H1 (cell line): ENCODE data around the gene RNF130. TPM values are rescaled to one million over a fixed set of nuclear protein-coding genes. Genes with fewer than 3 reads are reported as not detected.

Source experiments
- CTCF ChIA-PET: fragments of 300-600 bp; sonication (Branson Sonifier 250); formaldehyde crosslinking; loops from one replicate; lab custom pipeline; 2021; ENCODE audit not compliant: partially characterized antibody; lab: Charles Lee
- POLR2A ChIA-PET: fragments of 300-600 bp; sonication (Branson Sonifier 250); formaldehyde crosslinking; loops from one replicate; lab custom pipeline; 2021; ENCODE audit warnings: inconsistent platforms; ENCODE audit not compliant: partially characterized antibody; lab: Charles Lee
- DNase-seq, 2 experiments: peaks; one replicate each; pipeline versions ENCODE4 v3.0.0 to v3.0.0-alpha.2; 2010 to 2022; ENCODE audit warnings: low spot score in 2 of 2, low read depth in 1 of 2, mixed read lengths in 1 of 2
- FAIRE-seq: peaks from 2 replicates; lab custom pipeline; 2011; peaks lifted over from hg19 to GRCh38; lab: Jason Lieb, UNC
- H2AFZ ChIP-seq: 2 replicates; pipeline ENCODE4 v1.8.1; 2012; ENCODE audit warnings: low read length, inconsistent platforms
- H2AK5ac ChIP-seq: 2 replicates; pipeline ENCODE4 v1.6.1; 2013; ENCODE audit warnings: low read depth, low read length
- H2BK120ac ChIP-seq: replicated peaks from 2 replicates; pipeline ENCODE3; 2013; ENCODE audit warnings: low read depth, low read length, inconsistent platforms
- H2BK12ac ChIP-seq: 2 replicates; pipeline ENCODE4 v1.6.1; 2013; ENCODE audit warnings: low read depth, low read length
- H2BK15ac ChIP-seq: 2 replicates; pipeline ENCODE4 v1.6.1; 2013; ENCODE audit warnings: low read length
- H2BK20ac ChIP-seq: 2 replicates; pipeline ENCODE4 v1.6.1; 2013; ENCODE audit warnings: low read length
- H2BK5ac ChIP-seq: 2 replicates; pipeline ENCODE4 v1.6.1; 2013; ENCODE audit warnings: low read depth, low read length
- H3K14ac ChIP-seq: 2 replicates; pipeline ENCODE4 v1.6.1; 2013; ENCODE audit warnings: inconsistent platforms; ENCODE audit not compliant: insufficient read length
- H3K18ac ChIP-seq: 2 replicates; pipeline ENCODE4 v1.6.1; 2013; ENCODE audit warnings: low read length; ENCODE audit errors: extremely low read depth
- H3K23ac ChIP-seq: 2 replicates; pipeline ENCODE4 v1.6.1; 2013; ENCODE audit warnings: inconsistent platforms; ENCODE audit not compliant: insufficient read length
- H3K23me2 ChIP-seq: 2 replicates; pipeline ENCODE4 v1.6.1; 2013; ENCODE audit warnings: low read depth, low read length
- H3K27ac ChIP-seq: 2 replicates; pipeline ENCODE4 v1.6.1; 2011; ENCODE audit warnings: low read depth, low read length, inconsistent platforms
- H3K27me3 ChIP-seq, 4 experiments: replicated peaks in 1 of 4; 1 replicate in 1 of 4; 2 replicates in 3 of 4; pipeline versions ENCODE4 v1.6.1 to v1.8.1; 2011 to 2013; ENCODE audit warnings: low read length in 3 of 4, mild to moderate bottlenecking in 3 of 4, inconsistent platforms in 2 of 4, mixed read lengths in 2 of 4, moderate library complexity in 1 of 4; ENCODE audit not compliant: control insufficient read depth in 3 of 4, insufficient read depth in 3 of 4; ENCODE audit errors: extremely low read depth in 1 of 4
- H3K36me3 ChIP-seq, 4 experiments: 2 replicates each; pipeline versions ENCODE4 v1.6.1 to v1.8.1; 2011 to 2013; ENCODE audit warnings: mild to moderate bottlenecking in 4 of 4, low read length in 3 of 4, moderate library complexity in 2 of 4, control low read depth in 1 of 4, inconsistent platforms in 1 of 4; ENCODE audit not compliant: insufficient read depth in 4 of 4, control insufficient read depth in 2 of 4
- H3K4ac ChIP-seq: replicated peaks from 2 replicates; pipeline ENCODE3; 2013; ENCODE audit warnings: low read length, low read depth, mixed read lengths, inconsistent platforms; ENCODE audit not compliant: insufficient read length
- H3K4me1 ChIP-seq, 4 experiments: replicated peaks in 1 of 4; 1 replicate in 1 of 4; 2 replicates in 3 of 4; pipeline versions ENCODE4 v1.6.1 to v1.8.1; 2011 to 2013; ENCODE audit warnings: low read length in 3 of 4, inconsistent platforms in 2 of 4, mixed read lengths in 1 of 4; ENCODE audit not compliant: insufficient read depth in 4 of 4, control insufficient read depth in 3 of 4
- H3K4me2 ChIP-seq, 2 experiments: 2 replicates each; pipeline versions ENCODE4 v1.6.1 to v1.8.1; 2011 to 2013; ENCODE audit warnings: low read depth in 2 of 2, low read length in 2 of 2, control low read depth in 1 of 2, inconsistent platforms in 1 of 2, mild to moderate bottlenecking in 1 of 2; ENCODE audit not compliant: insufficient read depth in 1 of 2
- H3K4me3 ChIP-seq, 4 experiments: fragments of 200-600, 300-600 bp in 1 of 4; sonication (generic), shearing (Covaris generic), sonication (Bioruptor Twin) in 1 of 4; 2 replicates each; pipeline versions ENCODE4 v1.5.1 to v1.8.1; 2011 to 2016; ENCODE audit warnings: low read length in 4 of 4, low read depth in 3 of 4, control low read depth in 2 of 4, inconsistent platforms in 2 of 4, mild to moderate bottlenecking in 2 of 4, mixed read lengths in 1 of 4, moderate library complexity in 1 of 4; ENCODE audit not compliant: insufficient read depth in 2 of 4; ENCODE audit errors: extremely low read depth in 1 of 4
- H3K56ac ChIP-seq: replicated peaks from 2 replicates; pipeline ENCODE3; 2013; ENCODE audit warnings: low read depth, mild to moderate bottlenecking, mixed read lengths, low read length, inconsistent platforms; ENCODE audit not compliant: insufficient read length
- H3K79me1 ChIP-seq: 2 replicates; pipeline ENCODE4 v1.6.1; 2013; ENCODE audit warnings: low read depth, low read length, control low read depth
- H3K79me2 ChIP-seq, 2 experiments: 2 replicates each; pipeline versions ENCODE4 v1.6.1 to v1.8.1; 2012 to 2013; ENCODE audit warnings: low read length in 2 of 2, mild to moderate bottlenecking in 2 of 2, inconsistent platforms in 1 of 2; ENCODE audit not compliant: insufficient read depth in 2 of 2, control insufficient read depth in 1 of 2
- H3K9ac ChIP-seq, 4 experiments: replicated peaks in 1 of 4; 1 replicate in 1 of 4; 2 replicates in 3 of 4; pipeline versions ENCODE4 v1.6.1 to v1.8.1; 2011 to 2013; ENCODE audit warnings: low read depth in 3 of 4, low read length in 3 of 4, control low read depth in 2 of 4, mild to moderate bottlenecking in 2 of 4, moderate library complexity in 2 of 4, inconsistent platforms in 1 of 4; ENCODE audit errors: extremely low read depth in 1 of 4
- H3K9me3 ChIP-seq, 2 experiments: 2 replicates each; pipeline versions ENCODE4 v1.6.1 to v1.8.1; 2012 to 2013; ENCODE audit warnings: mild to moderate bottlenecking in 2 of 2, moderate library complexity in 2 of 2, control low read depth in 1 of 2, inconsistent platforms in 1 of 2, low read depth in 1 of 2, low read length in 1 of 2, mixed read lengths in 1 of 2; ENCODE audit not compliant: insufficient read depth in 2 of 2
- H4K20me1 ChIP-seq, 2 experiments: replicated peaks in 1 of 2; 2 replicates each; pipeline versions ENCODE3 to v1.8.1; 2011 to 2013; ENCODE audit warnings: inconsistent platforms in 2 of 2, low read length in 2 of 2, mild to moderate bottlenecking in 1 of 2; ENCODE audit not compliant: insufficient read depth in 2 of 2, control insufficient read depth in 1 of 2
- H4K5ac ChIP-seq: 2 replicates; pipeline ENCODE4 v1.6.1; 2013; ENCODE audit warnings: low read length, low read depth, mixed read lengths, inconsistent platforms; ENCODE audit not compliant: insufficient read length
- H4K8ac ChIP-seq: 2 replicates; pipeline ENCODE4 v1.8.0; 2013; ENCODE audit warnings: mild to moderate bottlenecking, moderate library complexity, low read length, inconsistent platforms; ENCODE audit not compliant: insufficient read depth; ENCODE audit errors: extremely low read depth
- H4K91ac ChIP-seq: replicated peaks from 2 replicates; pipeline ENCODE3; 2013; ENCODE audit warnings: low read length, mixed read lengths, inconsistent platforms; ENCODE audit not compliant: insufficient read length
- BACH1 ChIP-seq: IDR thresholded peaks from 2 replicates; pipeline ENCODE4 v1.6.1; 2012; ENCODE audit warnings: low read length, improper control_type of control experiment
- BRCA1 ChIP-seq: IDR thresholded peaks from 2 replicates; pipeline ENCODE4 v1.6.1; 2012; ENCODE audit warnings: low read depth, low read length, improper control_type of control experiment
- HDAC6 ChIP-seq: IDR thresholded peaks from one replicate; pipeline ENCODE4 v1.7.1; 2012; ENCODE audit warnings: low read depth, mild to moderate bottlenecking, inconsistent platforms, low read length, moderate library complexity
- POLR2A ChIP-seq, 2 experiments: IDR thresholded peaks; 1 replicate in 1 of 2; 2 replicates in 1 of 2; pipeline ENCODE4 v1.6.1; 2011; ENCODE audit warnings: low read depth in 2 of 2, low read length in 2 of 2, mild to moderate bottlenecking in 2 of 2; ENCODE audit errors: control extremely low read depth in 1 of 2
- RFX5 ChIP-seq: IDR thresholded peaks from 2 replicates; pipeline ENCODE4 v1.6.1; 2011; ENCODE audit warnings: low read depth, low read length, improper control_type of control experiment, borderline replicate concordance
- RNF2 ChIP-seq: fragments of 200-900, 300-1000 bp; sonication (generic); IDR thresholded peaks from 2 replicates; pipeline ENCODE4 v1.7.1; 2016; ENCODE audit warnings: borderline replicate concordance, low read depth, mild to moderate bottlenecking, antibody characterized with exemption, low read length; ENCODE audit not compliant: poor library complexity, severe bottlenecking; ENCODE audit errors: missing control alignments
- SRF ChIP-seq: IDR thresholded peaks from 2 replicates; pipeline ENCODE4 v1.6.1; 2011; ENCODE audit warnings: mild to moderate bottlenecking, low read depth, low read length, moderate library complexity
- SUZ12 ChIP-seq: fragments of 200-600 bp; sonication (generic); IDR thresholded peaks from 2 replicates; pipeline ENCODE4 v1.6.1; 2012; ENCODE audit warnings: mild to moderate bottlenecking, inconsistent platforms, low read length, moderate library complexity, mixed read lengths
- ZNF274 ChIP-seq: IDR thresholded peaks from 2 replicates; pipeline ENCODE4 v1.7.0; 2012; ENCODE audit warnings: low read length, borderline replicate concordance; ENCODE audit errors: extremely low read depth
- WGBS, 2 experiments: shearing (Covaris generic) in 1 of 2; methylation state at CpG; one replicate each; pipeline versions ENCODE4 v1.1.6 to v1.1.7; 2013 to 2015; ENCODE audit warnings: low lambda C conversion rate in 2 of 2, mixed read lengths in 2 of 2, inconsistent platforms in 1 of 2, low coverage in 1 of 2, missing lambda C conversion rate in 1 of 2; ENCODE audit not compliant: insufficient replicate concordance in 2 of 2, insufficient coverage in 1 of 2, insufficient read length in 1 of 2; ENCODE audit errors: extremely low coverage in 1 of 2, missing lambda C conversion rate in 1 of 2; 5-methylcytosine and 5-hydroxymethylcytosine counted together
- polyA plus RNA-seq, 7 experiments: library from polyadenylated mRNA; depleted of rRNA in 3 of 7; stranded (reverse) in 5 of 7; unstranded in 2 of 7; fragments of >200 nt in 5 of 7; fragments of 200-250 nt in 2 of 7; gene quantifications; 1 replicate in 5 of 7; 2 replicates in 1 of 7; 4 replicates in 1 of 7; pipeline versions ENCODE4 v1.2.1 to v1.2.3, GENCODE V29; 2011 to 2013; ENCODE audit warnings: missing spikeins in 2 of 7, mixed read lengths in 2 of 7
- total RNA-seq: library from RNA; stranded (reverse); fragmentation: NEBNext Ultra II Directional; extraction: Animal tissue kit (Norgen Biotek cat#: 25700); gene quantifications from 2 replicates; pipeline ENCODE4 v1.2.1, GENCODE V29; 2021
- TF ChIP-seq, protein P1 (sequence below): IDR thresholded peaks from 2 replicates; pipeline ENCODE4 v1.6.1; 2012; ENCODE audit warnings: low read length, inconsistent platforms
- TF ChIP-seq, protein P2 (sequence below): IDR thresholded peaks from 2 replicates; pipeline ENCODE4 v1.6.1; 2011; ENCODE audit warnings: low read depth, mild to moderate bottlenecking, low read length; ENCODE audit not compliant: insufficient read depth

RNF130 gene
- total and polyA plus RNA-seq, 2 of the 8 experiments (the other 6 are each of a cell fraction or from before 2014, with no cell fraction given) = 65.1 to 70.0 TPM

DNA sequence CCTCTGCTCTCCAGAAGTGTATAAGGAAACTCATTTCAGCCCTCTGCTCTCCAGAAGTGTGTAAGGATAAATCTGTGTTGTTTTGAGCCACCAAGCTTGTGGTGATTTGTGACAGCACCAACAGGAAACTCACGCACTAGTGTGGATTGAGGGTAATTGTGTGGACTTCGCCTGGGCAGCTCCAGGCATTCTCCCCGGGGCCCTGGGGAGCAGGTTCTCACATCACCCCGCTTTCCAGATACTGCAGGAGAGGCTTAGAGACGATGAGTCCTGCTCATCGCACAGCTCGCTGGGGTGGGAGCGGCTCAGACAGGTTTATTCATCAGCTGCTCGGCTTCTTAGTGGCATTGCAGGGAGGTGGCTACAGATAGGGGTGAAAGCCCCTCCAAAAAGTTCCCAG is 38.4 kb upstream of the RNF130 start:
- no peak overlapping the region for H3K14ac ChIP-seq
- POLR2A ChIA-PET = interaction anchor here (1.3 kb wide), 1 partner anchor 17 kb away, joined by 4 read pairs; no protein-coding TSS in a partner anchor
- H3K4ac ChIP-seq = no peak overlapping the region
- no peak overlapping the region for H3K4me3 ChIP-seq
- no peak overlapping the region for H2AFZ ChIP-seq
- H4K8ac ChIP-seq = no peak overlapping the region
- H2BK15ac ChIP-seq = no peak overlapping the region
- DNase-seq = no peak
- no peaks in the 10 kb centered on the region for H3K27me3 ChIP-seq
- no peaks in the 10 kb centered on the region for H3K23me2 ChIP-seq
- H3K36me3 ChIP-seq = no peaks in the 10 kb centered on the region
- no peak for TF ChIP-seq SUZ12
- TF ChIP-seq BRCA1 = no peak
- TF ChIP-seq, protein P1, sequence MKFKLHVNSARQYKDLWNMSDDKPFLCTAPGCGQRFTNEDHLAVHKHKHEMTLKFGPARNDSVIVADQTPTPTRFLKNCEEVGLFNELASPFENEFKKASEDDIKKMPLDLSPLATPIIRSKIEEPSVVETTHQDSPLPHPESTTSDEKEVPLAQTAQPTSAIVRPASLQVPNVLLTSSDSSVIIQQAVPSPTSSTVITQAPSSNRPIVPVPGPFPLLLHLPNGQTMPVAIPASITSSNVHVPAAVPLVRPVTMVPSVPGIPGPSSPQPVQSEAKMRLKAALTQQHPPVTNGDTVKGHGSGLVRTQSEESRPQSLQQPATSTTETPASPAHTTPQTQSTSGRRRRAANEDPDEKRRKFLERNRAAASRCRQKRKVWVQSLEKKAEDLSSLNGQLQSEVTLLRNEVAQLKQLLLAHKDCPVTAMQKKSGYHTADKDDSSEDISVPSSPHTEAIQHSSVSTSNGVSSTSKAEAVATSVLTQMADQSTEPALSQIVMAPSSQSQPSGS = no peak
- TF ChIP-seq RFX5 = no peak
- TF ChIP-seq RNF2 = no peak
- no peak for TF ChIP-seq ZNF274
- no peak for TF ChIP-seq BACH1
- no peak for TF ChIP-seq SRF
- no peak for TF ChIP-seq POLR2A (IDR thresholded peaks at IDR 0.05; ENCODE audit: control extremely low read depth in 1 of 2, low read depth in 2 of 2, low read length in 2 of 2)
- TF ChIP-seq, protein P2, sequence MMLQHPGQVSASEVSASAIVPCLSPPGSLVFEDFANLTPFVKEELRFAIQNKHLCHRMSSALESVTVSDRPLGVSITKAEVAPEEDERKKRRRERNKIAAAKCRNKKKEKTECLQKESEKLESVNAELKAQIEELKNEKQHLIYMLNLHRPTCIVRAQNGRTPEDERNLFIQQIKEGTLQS = no peak
- TF ChIP-seq HDAC6 = no peak
- TF ChIP-seq, all 59 proteins: peak for 0
- no peak overlapping the region for H3K23ac ChIP-seq
- H3K27ac ChIP-seq = no peak overlapping the region
- no peak overlapping the region for H2BK120ac ChIP-seq
- H3K79me1 ChIP-seq = no peaks in the 10 kb centered on the region
- H3K56ac ChIP-seq = no peak overlapping the region
- CTCF ChIA-PET = interaction anchor here (1.2 to 1.4 kb wide), 2 partner anchors 15 to 17 kb away, joined by 3 to 5 read pairs; no protein-coding TSS in a partner anchor
- no peak overlapping the region for H2BK20ac ChIP-seq
- H3K79me2 ChIP-seq = no peaks in the 10 kb centered on the region
- H3K9me3 ChIP-seq = peaks cover 3 to 12% of the 10 kb centered on the region in 2 experiments; a peak in 3 of 4 replicates
- H4K20me1 ChIP-seq = peaks cover 0 to 4% of the 10 kb centered on the region in 2 experiments
- H4K91ac ChIP-seq = no peak overlapping the region
- H2AK5ac ChIP-seq = no peak overlapping the region
- H3K9ac ChIP-seq = no peak overlapping the region
- H4K5ac ChIP-seq = no peak overlapping the region
- no peak overlapping the region for H2BK5ac ChIP-seq
- peaks cover 0 to 4% (median 0%) of the 10 kb centered on the region in 4 experiments; a peak in 3 of 7 replicates for H3K4me1 ChIP-seq
- no peak overlapping the region for H3K18ac ChIP-seq
- no peak for FAIRE-seq
- H2BK12ac ChIP-seq = no peak overlapping the region
- WGBS, 2 experiments = 81% methylated on average over 9 of the region's 9 CpGs; no CpG with 5 or more reads in 1 of the 2 experiments
- H3K4me2 ChIP-seq = no peak overlapping the region
